Kidney (tissue), 14 donors: Measurements from ENCODE around the gene ZSCAN25. TPM values are rescaled to one million over a fixed set of nuclear protein-coding genes. Genes with fewer than 3 reads are reported as not detected.

Source experiments
- DNase-seq, 5 donors: peaks; one replicate each; pipeline ENCODE4 v3.0.0-alpha.2; 2013 to 2020
- FAIRE-seq: peaks from 2 replicates; lab custom pipeline; 2012; peaks lifted over from hg19 to GRCh38; lab: Jason Lieb, UNC
- H3K27ac ChIP-seq, 2 donors: one replicate each; pipeline ENCODE4 v1.7.0; 2013; ENCODE audit warnings: low read depth in 2 of 2, low read length in 2 of 2, inconsistent platforms in 1 of 2
- H3K27me3 ChIP-seq: one replicate; pipeline ENCODE4 v1.7.1; 2013; ENCODE audit warnings: low read length, inconsistent platforms; ENCODE audit not compliant: control insufficient read depth, insufficient read depth
- H3K36me3 ChIP-seq, 3 donors: one replicate each; pipeline versions ENCODE4 v1.7.0 to v1.7.1; 2013; ENCODE audit warnings: low read length in 3 of 3, control low read depth in 1 of 3, inconsistent platforms in 1 of 3; ENCODE audit not compliant: insufficient read depth in 3 of 3, control insufficient read depth in 2 of 3
- H3K4me1 ChIP-seq, 3 donors: one replicate each; pipeline versions ENCODE4 v1.7.0 to v1.7.1; 2013; ENCODE audit warnings: low read length in 3 of 3, inconsistent platforms in 1 of 3, low read depth in 1 of 3; ENCODE audit not compliant: control insufficient read depth in 2 of 3, insufficient read depth in 2 of 3
- H3K4me3 ChIP-seq, 3 donors: one replicate each; pipeline versions ENCODE4 v1.7.0 to v1.8.1; 2013; ENCODE audit warnings: low read length in 3 of 3, control low read depth in 1 of 3, inconsistent platforms in 1 of 3
- H3K9ac ChIP-seq, 3 donors: one replicate each; pipeline versions ENCODE4 v1.7.0 to v1.7.1; 2013; ENCODE audit warnings: low read length in 3 of 3, control low read depth in 1 of 3, inconsistent platforms in 1 of 3
- H3K9me3 ChIP-seq, 3 donors: one replicate each; pipeline versions ENCODE4 v1.7.0 to v1.7.1; 2013; ENCODE audit warnings: low read length in 3 of 3, control low read depth in 1 of 3, inconsistent platforms in 1 of 3; ENCODE audit not compliant: control insufficient read depth in 2 of 3, insufficient read depth in 1 of 3
- CTCF ChIP-seq: IDR thresholded peaks from 3 replicates; pipeline ENCODE4 v1.5.1; 2012; ENCODE audit warnings: mild to moderate bottlenecking, moderate library complexity, borderline replicate concordance; ENCODE audit not compliant: insufficient read depth; ENCODE audit errors: extremely low read depth
- intact Hi-C: fragments of 100-400 bp; cut with DNase I; formaldehyde crosslinking; loops from one replicate; pipeline ENCODE4 v1.11.1; 2022
- polyA plus RNA-seq: library from polyadenylated mRNA; stranded (reverse); fragments of 350-450 nt; fragmentation: Illumina TruSeq; extraction: RNeasy Lipid Tissue Mini Kit (QIAGEN cat#74804); gene quantifications from one replicate; pipeline ENCODE4 v1.2.3, GENCODE V29; 2014; ENCODE audit warnings: low read depth, low replicate concordance; ENCODE audit not compliant: insufficient read depth
- total RNA-seq: library from RNA; stranded (reverse); fragmentation: NEBNext Ultra II Directional; extraction: Animal tissue kit (Norgen Biotek cat#: 25700); gene quantifications from one replicate; pipeline ENCODE4 v1.2.1, GENCODE V29; 2021
- donor health status: control.
- donor health status: control.
- donor health status: control.
- donor health status: control.
- donor health status: control.
- donor health status: DM: yes; HTN: yes; CAD: no.
- donor health status: Normal renal cell carcinoma (clear cell type).

ZSCAN25 gene
- total and polyA plus RNA-seq, 2 donors from 2014 or later: 4.7 to 20.4 TPM

- H3K27me3 ChIP-seq: no peaks in the 10 kb centered on the region
- intact Hi-C loops: no loop called here
These were observed 22.0 kb downstream of the ZSCAN25 start for GRCh38 chr7:99638731-99639130.

GRCh38 chr7:99639267-99639666 lies 22.5 kb downstream of the ZSCAN25 start:
- Histone ChIP-seq H3K27ac (no peak overlapping the region), H3K4me3 (no peak overlapping the region), H3K27me3 (no peaks in the 10 kb centered on the region), H3K9ac (no peak overlapping the region), H3K4me1 (no peaks in the 10 kb centered on the region), H3K36me3 (peaks cover 0 to 8% (median 0%) of the 10 kb centered on the region in 3 donors), H3K9me3 (no peaks in the 10 kb centered on the region)
- no peak for TF ChIP-seq CTCF
- FAIRE-seq (no peak), DNase-seq (no peak)
- intact Hi-C loops: no loop called here

More at GRCh38 chr7:99638731-99639130, 22.0 kb downstream of the ZSCAN25 start:
- FAIRE-seq: no peak
- H3K27ac ChIP-seq: no peak overlapping the region
- no peak for DNase-seq
- H3K36me3 ChIP-seq: peaks cover 0 to 3% (median 0%) of the 10 kb centered on the region in 3 donors
- H3K9me3 ChIP-seq: no peaks in the 10 kb centered on the region
- H3K9ac ChIP-seq: no peak overlapping the region
- H3K4me1 ChIP-seq: no peaks in the 10 kb centered on the region
- no peak overlapping the region for H3K4me3 ChIP-seq
- no peak for TF ChIP-seq CTCF

GRCh38 chr7:99642027-99642426 lies 25.3 kb downstream of the ZSCAN25 start:
- FAIRE-seq: no peak
- no peak for TF ChIP-seq CTCF
- Histone ChIP-seq H3K9me3 (no peaks in the 10 kb centered on the region), H3K4me1 (no peaks in the 10 kb centered on the region), H3K27me3 (no peaks in the 10 kb centered on the region), H3K27ac (no peak overlapping the region), H3K36me3 (peaks cover 0 to 8% (median 0%) of the 10 kb centered on the region in 3 donors), H3K9ac (no peak overlapping the region), H3K4me3 (no peak overlapping the region)
- no peak for DNase-seq
- intact Hi-C loops: no loop called here

- H3K4me1 ChIP-seq: no peaks in the 10 kb centered on the region
- intact Hi-C loops: no loop called here
- H3K27me3 ChIP-seq: no peaks in the 10 kb centered on the region
- no peaks in the 10 kb centered on the region for H3K9me3 ChIP-seq
- FAIRE-seq (no peak), DNase-seq (no peak)
- peaks cover 0 to 6% (median 0%) of the 10 kb centered on the region in 3 donors for H3K36me3 ChIP-seq
- no peak overlapping the region for H3K27ac ChIP-seq
- no peak for TF ChIP-seq CTCF
- no peak overlapping the region for H3K4me3 ChIP-seq
- H3K9ac ChIP-seq: no peak overlapping the region
These were observed 26.7 kb downstream of the ZSCAN25 start for GRCh38 chr7:99643464-99643863.
